Stomach (tissue), 19 donors: ENCODE measurements around the gene SNRPD1. TPM values are rescaled to one million over a fixed set of nuclear protein-coding genes. Genes with fewer than 3 reads are reported as not detected.

Experiments
- DNase-seq, 2 donors: peaks; one replicate each; pipeline versions ENCODE4 v3.0.0 to v3.0.0-alpha.2; 2013 to 2019
- H3K27ac ChIP-seq, 5 donors: fragments of 200-600 bp in 4 of 5; sonication (generic) in 4 of 5; one replicate each; pipeline ENCODE4 v1.5.1; 2013 to 2019; ENCODE audit warnings: mild to moderate bottlenecking in 1 of 5, moderate library complexity in 1 of 5
- H3K27me3 ChIP-seq, 3 donors: fragments of 200-600 bp; sonication (generic); one replicate each; pipeline ENCODE4 v1.5.1; 2017 to 2019; ENCODE audit warnings: mixed run types in 1 of 3
- H3K36me3 ChIP-seq, 4 donors: fragments of 200-600 bp; sonication (generic); 1 replicate in 3 of 4; 2 replicates in 1 of 4; pipeline ENCODE4 v1.5.1; 2016 to 2019
- H3K4me1 ChIP-seq, 4 donors: fragments of 200-600 bp; sonication (generic); one replicate each; pipeline ENCODE4 v1.5.1; 2016 to 2019
- H3K4me3 ChIP-seq, 4 donors: fragments of 200-600 bp; sonication (generic) in 3 of 4; one replicate each; pipeline ENCODE4 v1.5.1; 2016 to 2019; ENCODE audit warnings: mild to moderate bottlenecking in 1 of 4
- H3K9me3 ChIP-seq, 4 donors: fragments of 200-600 bp; sonication (generic); one replicate each; pipeline ENCODE4 v1.5.1; 2016 to 2019
- CTCF ChIP-seq, 7 experiments: fragments of 450-650 bp in 4 of 7; fragments of 200-600 bp in 3 of 7; sonication (generic) in 3 of 7; IDR thresholded peaks; one replicate each; pipeline ENCODE4 v1.5.1; 2016 to 2019; ENCODE audit warnings: antibody characterized with exemption in 7 of 7, control low read depth in 2 of 7, mild to moderate bottlenecking in 1 of 7
- EP300 ChIP-seq: sonication (generic); formaldehyde crosslinking; IDR thresholded peaks from one replicate; pipeline ENCODE4 v1.6.1; 2017; ENCODE audit warnings: antibody characterized with exemption
- POLR2A ChIP-seq, 4 donors: fragments of 450-650 bp; IDR thresholded peaks; one replicate each; pipeline ENCODE4 v1.6.1; 2016; ENCODE audit warnings: antibody characterized with exemption in 4 of 4, control low read depth in 2 of 4, mild to moderate bottlenecking in 1 of 4, moderate library complexity in 1 of 4
- POLR2AphosphoS5 ChIP-seq, 3 donors: sonication (generic); formaldehyde crosslinking; IDR thresholded peaks; one replicate each; pipeline ENCODE4 v1.6.1; 2016; ENCODE audit warnings: antibody characterized with exemption in 3 of 3
- WGBS, 5 donors: extraction: QIAGEN DNeasy Blood & Tissue Kit in 3 of 5; methylation state at CpG; one replicate each; pipeline versions ENCODE4 v1.1.5 to v1.1.7; 2013 to 2018; 5-methylcytosine and 5-hydroxymethylcytosine counted together
- intact Hi-C: fragments of 100-400 bp; cut with DNase I; formaldehyde crosslinking; loops from one replicate; pipeline ENCODE4 v1.15.1; 2023; ENCODE audit warnings: low total_unique reads
- long read RNA-seq, 10 donors: transcript quantifications; one replicate each; lab custom pipeline, GENCODE V29; 2026
- polyA plus RNA-seq, 3 donors: library from polyadenylated mRNA; stranded (reverse); fragments of 200-250 nt; gene quantifications; one replicate each; pipeline ENCODE4 v1.2.3, GENCODE V29; 2013
- total RNA-seq, 5 donors: library from RNA; depleted of rRNA; stranded (reverse); fragments of >200 nt; gene quantifications; one replicate each; pipeline versions ENCODE4 v1.1.0 to v1.2.3, GENCODE V29; 2014 to 2016
- donor health status: healthy with polysubstance abuse.
- donor health status: Bipolar disorder and iron deficiency.
- donor health status: healthy.

The SNRPD1 gene
- total RNA-seq = 10 to 100 TPM in 1 of 5 donors, 1 to 10 TPM in 3, under 1 TPM in 1; 0.45 to 19.8 (median 5.8) TPM
- polyA plus RNA-seq = 10 to 100 TPM; 18.2 to 27.4 (median 21.0) TPM
- long read RNA-seq, donor 1, full-length matches to known transcripts = 36 of 36 reads
- long read RNA-seq, donor 1, partial matches to known transcripts = 0 of 36 reads
- long read RNA-seq, donor 1, other reads (novel, unspliced or antisense) = 0 of 36 reads
- long read RNA-seq, donor 2, full-length matches to known transcripts = 31 of 31 reads
- long read RNA-seq, donor 2, partial matches to known transcripts = 0 of 31 reads
- long read RNA-seq, donor 2, other reads (novel, unspliced or antisense) = 0 of 31 reads
- long read RNA-seq, donor 3, full-length matches to known transcripts = 38 of 45 reads
- long read RNA-seq, donor 3, partial matches to known transcripts = 7 of 45 reads
- long read RNA-seq, donor 3, other reads (novel, unspliced or antisense) = 0 of 45 reads
- long read RNA-seq, donor 4, full-length matches to known transcripts = 12 of 12 reads
- long read RNA-seq, donor 4, partial matches to known transcripts = 0 of 12 reads
- long read RNA-seq, donor 4, other reads (novel, unspliced or antisense) = 0 of 12 reads
- long read RNA-seq, donor 5, full-length matches to known transcripts = 72 of 85 reads
- long read RNA-seq, donor 5, partial matches to known transcripts = 13 of 85 reads
- long read RNA-seq, donor 5, other reads (novel, unspliced or antisense) = 0 of 85 reads
- long read RNA-seq, donor 6, full-length matches to known transcripts = 125 of 136 reads
- long read RNA-seq, donor 6, partial matches to known transcripts = 11 of 136 reads
- long read RNA-seq, donor 6, other reads (novel, unspliced or antisense) = 0 of 136 reads
- long read RNA-seq, donor 7, full-length matches to known transcripts = 74 of 89 reads
- long read RNA-seq, donor 7, partial matches to known transcripts = 15 of 89 reads
- long read RNA-seq, donor 7, other reads (novel, unspliced or antisense) = 0 of 89 reads
- long read RNA-seq, donor 8, full-length matches to known transcripts = 78 of 86 reads
- long read RNA-seq, donor 8, partial matches to known transcripts = 8 of 86 reads
- long read RNA-seq, donor 8, other reads (novel, unspliced or antisense) = 0 of 86 reads
- long read RNA-seq, donor 9, full-length matches to known transcripts = 101 of 118 reads
- long read RNA-seq, donor 9, partial matches to known transcripts = 17 of 118 reads
- long read RNA-seq, donor 9, other reads (novel, unspliced or antisense) = 0 of 118 reads
- long read RNA-seq, donor 10, full-length matches to known transcripts = 26 of 26 reads
- long read RNA-seq, donor 10, partial matches to known transcripts = 0 of 26 reads
- long read RNA-seq, donor 10, other reads (novel, unspliced or antisense) = 0 of 26 reads

DNA sequence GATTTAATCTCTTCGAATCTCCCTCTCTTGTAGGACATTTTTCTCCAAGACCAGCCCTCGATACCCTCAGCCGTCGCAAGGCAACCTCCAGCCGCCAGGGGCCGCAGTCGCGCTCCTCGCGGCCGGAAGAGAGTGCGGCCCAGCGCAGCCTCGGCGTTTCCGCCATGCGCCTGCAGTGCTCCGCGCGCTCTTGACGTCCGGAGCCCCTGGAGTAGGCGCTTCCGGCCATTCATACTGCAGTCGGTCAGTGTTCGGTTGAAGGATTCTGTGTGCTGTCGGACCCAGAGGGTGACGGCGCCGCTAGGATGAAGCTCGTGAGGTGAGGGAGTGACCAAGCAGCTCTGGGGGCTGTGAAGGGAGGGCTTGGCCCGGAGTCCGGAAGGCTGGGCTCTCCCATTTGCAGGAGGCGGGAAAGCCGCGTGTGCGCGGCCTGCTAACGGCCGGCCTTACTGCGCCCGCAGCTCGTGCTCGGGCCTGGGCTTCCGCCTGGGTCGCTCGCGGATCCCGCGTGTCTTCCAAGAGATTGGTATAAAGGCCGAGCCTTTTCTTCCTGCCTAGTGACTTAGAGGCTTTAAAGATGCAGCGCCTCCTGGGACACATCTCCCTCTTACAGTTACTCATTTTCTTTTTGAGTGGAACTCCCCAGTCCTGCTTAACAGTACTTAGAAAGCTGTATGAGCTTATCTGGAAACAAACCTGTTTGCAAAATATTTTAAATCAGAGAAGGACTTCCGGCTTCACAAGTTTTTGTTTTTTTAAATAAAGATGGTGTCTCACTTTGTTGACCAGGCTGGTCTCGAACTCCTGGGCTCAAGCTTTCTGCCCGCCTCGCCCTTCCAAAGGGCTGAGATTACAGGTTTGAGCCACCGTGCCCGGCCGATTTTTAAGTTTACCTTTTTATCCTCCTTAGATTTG, at the start of gene SNRPD1:
Gene SNRPD1, plus strand, starts transcription at position 190 of the 915 bp plus-strand sequence. Its CDS starts 116 bp downstream, at position 306.
- Histone ChIP-seq H3K4me1 (peaks cover 8 to 36% (median 23%) of the 10 kb centered on the region in 4 donors), H3K27me3 (no peaks in the 10 kb centered on the region), H3K27ac (peak within 1 kb of the TSS; percentile 63 to 93 (median 87)), H3K4me3 (peak within 1 kb of the TSS; percentile 70 to 97 (median 84)), H3K36me3 (peaks cover 4 to 24% (median 18%) of the 10 kb centered on the region in 4 donors), H3K9me3 (no peaks in the 10 kb centered on the region)
- WGBS, 5 donors = 0 to 1% (median 0%) methylated on average over 39 to 59 of the region's 59 CpGs
- intact Hi-C loops = loop anchor here (10.0 kb wide), 1 partner anchor 132 kb away; the partner anchor contains the start of gene MIB1
- peak; percentile 90 to 97 for DNase-seq
- TF ChIP-seq CTCF (IDR thresholded peaks at IDR 0.05) (peak in 5 of 7 experiments; percentile 87 to 95 (median 91)), POLR2AphosphoS5 (IDR thresholded peaks at IDR 0.05) (peak; percentile 78 to 96 (median 80)), POLR2A (IDR thresholded peaks at IDR 0.05) (no peak), EP300 (no peak)

GRCh38 chr18:21571772-21572171, 40.3 kb upstream of the SNRPD1 start:
- H3K27ac ChIP-seq = no peak overlapping the region
- no peaks in the 10 kb centered on the region for H3K27me3 ChIP-seq
- DNase-seq = no peak
- TF ChIP-seq POLR2A (IDR thresholded peaks at IDR 0.05) = no peak
- no peak for TF ChIP-seq POLR2AphosphoS5 (IDR thresholded peaks at IDR 0.05)
- no peak for TF ChIP-seq EP300
- TF ChIP-seq CTCF (IDR thresholded peaks at IDR 0.05) = no peak
- H3K4me1 ChIP-seq = peaks cover 0 to 13% (median 0%) of the 10 kb centered on the region in 4 donors
- peaks cover 15 to 92% (median 89%) of the 10 kb centered on the region in 4 donors for H3K36me3 ChIP-seq
- H3K9me3 ChIP-seq = no peaks in the 10 kb centered on the region
- intact Hi-C loops = no loop called here
- no peak overlapping the region for H3K4me3 ChIP-seq

- Histone ChIP-seq H3K36me3 (peaks cover 5 to 73% (median 68%) of the 10 kb centered on the region in 4 donors), H3K27me3 (no peaks in the 10 kb centered on the region), H3K27ac (no peak overlapping the region), H3K9me3 (no peaks in the 10 kb centered on the region), H3K4me3 (no peak overlapping the region), H3K4me1 (peaks cover 0 to 13% (median 2%) of the 10 kb centered on the region in 4 donors)
- intact Hi-C loops = no loop called here
- 79 to 88% (median 83%) methylated on average over 4 of the region's 4 CpGs for WGBS, 5 donors
- DNase-seq = no peak
- TF ChIP-seq POLR2A (IDR thresholded peaks at IDR 0.05) (no peak), CTCF (IDR thresholded peaks at IDR 0.05) (no peak), EP300 (no peak), POLR2AphosphoS5 (IDR thresholded peaks at IDR 0.05) (no peak)
Measured at GRCh38 chr18:21575656-21576055, 36.5 kb upstream of the SNRPD1 start.
